OCI-LY7 (cell line): Measurements from ENCODE around the gene SCAMP3.

Experiments
- CTCF ChIP-seq: fragments of 200-600 bp; sonication (generic); conservative IDR thresholded peaks from 2 replicates; pipeline ENCODE4 v1.5.1; 2014; ENCODE audit warnings: mild to moderate bottlenecking, antibody characterized with exemption, low read length, moderate library complexity, mixed read lengths
- EZH2phosphoT487 ChIP-seq: fragments of 200-600 bp; sonication (generic); IDR thresholded peaks from 2 replicates; pipeline ENCODE4 v1.6.1; 2018; ENCODE audit warnings: low read depth, borderline replicate concordance, mild to moderate bottlenecking, mixed run types, antibody characterized with exemption, low read length, moderate library complexity, mixed read lengths

DNA sequence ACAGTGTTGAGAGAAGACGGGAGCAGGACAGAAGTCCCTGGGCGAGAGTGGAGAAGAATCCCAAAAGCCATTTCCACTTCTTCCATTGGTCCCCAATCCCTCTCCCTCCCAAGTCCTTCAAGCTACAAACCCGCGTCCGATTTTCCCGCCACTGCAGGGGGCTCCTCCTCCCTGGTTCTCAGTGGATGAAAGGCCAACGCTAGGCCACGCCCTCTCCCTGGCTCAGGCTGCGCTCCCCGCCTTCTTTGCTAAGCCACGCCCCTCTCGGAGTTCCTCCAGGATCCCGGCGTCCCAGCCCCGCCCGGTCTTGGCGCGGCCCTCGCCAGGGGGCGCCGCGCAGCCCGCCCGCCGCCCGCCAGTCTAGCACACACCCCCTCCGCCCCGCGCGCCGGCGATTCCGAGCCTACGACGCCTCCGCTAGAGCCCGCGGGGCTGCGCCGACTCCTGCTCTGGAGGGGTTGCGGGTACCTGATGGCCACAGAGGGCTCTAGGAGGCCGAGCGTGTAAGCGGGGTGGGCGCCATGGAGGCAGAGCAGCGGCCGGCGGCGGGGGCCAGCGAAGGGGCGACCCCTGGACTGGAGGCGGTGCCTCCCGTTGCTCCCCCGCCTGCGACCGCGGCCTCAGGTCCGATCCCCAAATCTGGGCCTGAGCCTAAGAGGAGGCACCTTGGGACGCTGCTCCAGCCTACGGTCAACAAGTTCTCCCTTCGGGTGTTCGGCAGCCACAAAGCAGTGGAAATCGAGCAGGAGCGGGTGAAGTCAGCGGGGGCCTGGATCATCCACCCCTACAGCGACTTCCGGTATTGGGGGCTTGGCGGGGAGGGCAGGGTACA is 15.1 kb upstream of the SCAMP3 start, which contains the start of gene HCN3:
- TF ChIP-seq CTCF: peak; percentile 79
- TF ChIP-seq EZH2phosphoT487: no peak
